NCI-H345 treated with DMSO at 0.1 percent for 48 hours (cell line): ENCODE measurements around the gene GBE1.
"Not testable (repeated sequence)": the region's sequence is repeated elsewhere in the genome, so short reads cannot be mapped to it uniquely, and the experiment has no call there.

Experiments used
- DNase-seq: peaks from one replicate; lab custom pipeline; 2025; ENCODE audit not compliant: unreplicated experiment; lab: John Stamatoyannopoulos, UW

GBE1 gene

GRCh38 chr3:81544385-81544784 is 217.1 kb downstream of the GBE1 start:
- DNase-seq = no peak

- DNase-seq = no peak
These were observed 220.7 kb downstream of the GBE1 start for GRCh38 chr3:81540787-81541186.

GRCh38 chr3:81531846-81532245 is 229.6 kb downstream of the GBE1 start:
- no peak for DNase-seq

GRCh38 chr3:81531263-81531662 is 230.2 kb downstream of the GBE1 start:
- DNase-seq = no peak

GRCh38 chr3:81530180-81530939 is 231.1 kb downstream of the GBE1 start:
- no peak for DNase-seq

GRCh38 chr3:81521855-81522254 is 239.6 kb downstream of the GBE1 start:
- no peak for DNase-seq

- DNase-seq = no peak
These were observed 242.5 kb downstream of the GBE1 start for GRCh38 chr3:81518945-81519344.

GRCh38 chr3:81516042-81516441 is 245.4 kb downstream of the GBE1 start:
- DNase-seq = no peak

- DNase-seq = no peak
These were observed 247.9 kb downstream of the GBE1 start for GRCh38 chr3:81513591-81513990.

GRCh38 chr3:81503026-81503425 is 258.4 kb downstream of the GBE1 start:
- no peak for DNase-seq

GRCh38 chr3:81502236-81502635 is 259.2 kb downstream of the GBE1 start:
- no peak for DNase-seq

GRCh38 chr3:81500039-81500438 is 261.4 kb downstream of the GBE1 start:
- no peak for DNase-seq

- no peak for DNase-seq
These were observed 263.7 kb downstream of the GBE1 start for GRCh38 chr3:81497572-81498251.

- no peak for DNase-seq
These were observed 264.9 kb downstream of the GBE1 start for GRCh38 chr3:81496407-81497104.

- DNase-seq = not testable (repeated sequence)
These were observed 269.0 kb downstream of the GBE1 start for GRCh38 chr3:81492471-81492870.

GRCh38 chr3:81492040-81492439 is 269.4 kb downstream of the GBE1 start:
- DNase-seq = no peak

GRCh38 chr3:81490541-81491288 is 270.7 kb downstream of the GBE1 start:
- DNase-seq = peak; percentile 66

GRCh38 chr3:81485444-81485865 is 276.0 kb downstream of the GBE1 start:
- DNase-seq = no peak

- DNase-seq = no peak
These were observed 276.9 kb downstream of the GBE1 start for GRCh38 chr3:81484520-81484919.

- no peak for DNase-seq
These were observed 278.4 kb downstream of the GBE1 start for GRCh38 chr3:81483046-81483445.

GRCh38 chr3:81477740-81478139 is 283.7 kb downstream of the GBE1 start:
- DNase-seq = no peak
